HEK293 (cell line): ENCODE measurements around the gene TSHZ2.

Experiments used
- CTCF ChIA-PET: fragments of 350-600 bp; formaldehyde crosslinking; extraction: SDS; loops from one replicate; lab custom pipeline; 2021; ENCODE audit warnings: antibody characterized with exemption; lab: Yijun Ruan, JAX
- POLR2A ChIA-PET: fragments of 300-600 bp; formaldehyde crosslinking; extraction: SDS; loops from one replicate; lab custom pipeline; 2020; ENCODE audit warnings: antibody characterized with exemption, inconsistent platforms; lab: Yijun Ruan, JAX
- H3K27ac ChIP-seq: fragments of 200-500 bp; sonication (Bioruptor generic); 2 replicates; pipeline ENCODE4 v1.5.1; 2014; ENCODE audit warnings: low read depth, low read length, control low read depth, inconsistent platforms; ENCODE audit errors: extremely low read depth
- H3K36me3 ChIP-seq, 2 experiments: fragments of 200-500 bp in 1 of 2; sonication (Bioruptor generic) in 1 of 2; 1 replicate in 1 of 2; 2 replicates in 1 of 2; pipeline ENCODE4 v1.5.1; 2014 to 2017; ENCODE audit warnings: inconsistent platforms in 2 of 2, low read length in 2 of 2; ENCODE audit not compliant: control insufficient read depth in 2 of 2, insufficient read depth in 1 of 2
- H3K4me1 ChIP-seq: fragments of 200-500 bp; sonication (Bioruptor generic); 2 replicates; pipeline ENCODE4 v1.5.1; 2014; ENCODE audit warnings: mild to moderate bottlenecking, low read length, inconsistent platforms; ENCODE audit not compliant: control insufficient read depth, insufficient read depth
- H3K4me3 ChIP-seq: 2 replicates; pipeline ENCODE4 v1.5.1; 2011; ENCODE audit warnings: low read depth, mild to moderate bottlenecking, control low read depth, low read length, moderate library complexity
- H3K9me3 ChIP-seq: fragments of 200-500 bp; sonication (Bioruptor generic); 2 replicates; pipeline ENCODE4 v1.5.1; 2014; ENCODE audit warnings: low read depth, low read length, inconsistent platforms; ENCODE audit not compliant: control insufficient read depth, insufficient read depth
- GLI4 ChIP-seq: fragments of 450-650 bp; formaldehyde crosslinking; IDR thresholded peaks from 2 replicates; pipeline ENCODE4 v1.5.1; 2016; ENCODE audit warnings: missing biosample characterization, missing genetic modification characterization
- KLF8 ChIP-seq: fragments of 450-650 bp; formaldehyde crosslinking; IDR thresholded peaks from 2 replicates; pipeline ENCODE4 v1.5.1; 2016; ENCODE audit warnings: missing biosample characterization, missing genetic modification characterization
- TCF7L2 ChIP-seq: IDR thresholded peaks from 2 replicates; pipeline ENCODE4 v1.6.1; 2011; ENCODE audit warnings: low read depth, mild to moderate bottlenecking, inconsistent platforms, low read length, moderate library complexity, borderline replicate concordance
- ZBTB11 ChIP-seq: fragments of 450-650 bp; formaldehyde crosslinking; conservative IDR thresholded peaks from 2 replicates; pipeline ENCODE4 v1.5.1; 2016; ENCODE audit warnings: low read depth, missing biosample characterization, missing genetic modification characterization
- ZBTB20 ChIP-seq: fragments of 450-650 bp; formaldehyde crosslinking; IDR thresholded peaks from 2 replicates; pipeline ENCODE4 v1.5.1; 2016; ENCODE audit warnings: missing biosample characterization, missing genetic modification characterization
- ZNF114 ChIP-seq: fragments of 450-650 bp; formaldehyde crosslinking; IDR thresholded peaks from 2 replicates; pipeline ENCODE4 v1.5.0; 2017; ENCODE audit warnings: missing biosample characterization, missing genetic modification characterization
- ZNF140 ChIP-seq: fragments of 450-650 bp; formaldehyde crosslinking; IDR thresholded peaks from 2 replicates; pipeline ENCODE4 v1.5.1; 2016; ENCODE audit warnings: missing biosample characterization, missing genetic modification characterization
- ZNF350 ChIP-seq: fragments of 450-650 bp; formaldehyde crosslinking; IDR thresholded peaks from 2 replicates; pipeline ENCODE4 v1.5.0; 2017; ENCODE audit warnings: missing biosample characterization, mild to moderate bottlenecking, missing genetic modification characterization
- ZNF37A ChIP-seq: fragments of 450-650 bp; IDR thresholded peaks from 2 replicates; pipeline ENCODE4 v1.5.1; 2018; ENCODE audit warnings: missing biosample characterization, missing genetic modification characterization
- ZNF518A ChIP-seq: fragments of 450-650 bp; formaldehyde crosslinking; conservative IDR thresholded peaks from 2 replicates; pipeline ENCODE4 v1.5.1; 2016; ENCODE audit warnings: low read depth, missing biosample characterization, missing genetic modification characterization
- ZNF521 ChIP-seq: fragments of 450-650 bp; formaldehyde crosslinking; IDR thresholded peaks from 2 replicates; pipeline ENCODE4 v1.5.1; 2017; ENCODE audit warnings: missing biosample characterization, mild to moderate bottlenecking, missing genetic modification characterization
- ZNF529 ChIP-seq: fragments of 450-650 bp; formaldehyde crosslinking; IDR thresholded peaks from 2 replicates; pipeline ENCODE4 v1.5.1; 2017; ENCODE audit warnings: missing genetic modification characterization, missing biosample characterization; ENCODE audit not compliant: insufficient replicate concordance
- ZNF530 ChIP-seq: fragments of 450-650 bp; formaldehyde crosslinking; IDR thresholded peaks from 2 replicates; pipeline ENCODE4 v1.5.1; 2016; ENCODE audit warnings: low read depth, missing biosample characterization, missing genetic modification characterization
- ZNF544 ChIP-seq: fragments of 450-650 bp; formaldehyde crosslinking; IDR thresholded peaks from 2 replicates; pipeline ENCODE4 v1.5.0; 2017; ENCODE audit warnings: missing biosample characterization, missing genetic modification characterization
- ZNF600 ChIP-seq: fragments of 450-650 bp; formaldehyde crosslinking; IDR thresholded peaks from 2 replicates; pipeline ENCODE4 v1.5.1; 2016; ENCODE audit warnings: missing biosample characterization, missing genetic modification characterization
- ZNF624 ChIP-seq: fragments of 450-650 bp; formaldehyde crosslinking; IDR thresholded peaks from 2 replicates; pipeline ENCODE4 v1.5.1; 2017; ENCODE audit warnings: missing biosample characterization, missing genetic modification characterization
- ZNF677 ChIP-seq: fragments of 450-650 bp; IDR thresholded peaks from 2 replicates; pipeline ENCODE4 v1.5.0; 2018; ENCODE audit warnings: missing biosample characterization, mild to moderate bottlenecking, missing genetic modification characterization, moderate library complexity
- ZSCAN30 ChIP-seq: fragments of 450-650 bp; IDR thresholded peaks from 2 replicates; pipeline ENCODE4 v1.5.1; 2018; ENCODE audit warnings: missing biosample characterization, mild to moderate bottlenecking, missing genetic modification characterization, moderate library complexity
- TF ChIP-seq, protein P1 (sequence below): fragments of 450-650 bp; formaldehyde crosslinking; IDR thresholded peaks from 2 replicates; pipeline ENCODE4 v1.5.1; 2016; ENCODE audit warnings: missing biosample characterization, missing genetic modification characterization

Gene TSHZ2

DNA sequence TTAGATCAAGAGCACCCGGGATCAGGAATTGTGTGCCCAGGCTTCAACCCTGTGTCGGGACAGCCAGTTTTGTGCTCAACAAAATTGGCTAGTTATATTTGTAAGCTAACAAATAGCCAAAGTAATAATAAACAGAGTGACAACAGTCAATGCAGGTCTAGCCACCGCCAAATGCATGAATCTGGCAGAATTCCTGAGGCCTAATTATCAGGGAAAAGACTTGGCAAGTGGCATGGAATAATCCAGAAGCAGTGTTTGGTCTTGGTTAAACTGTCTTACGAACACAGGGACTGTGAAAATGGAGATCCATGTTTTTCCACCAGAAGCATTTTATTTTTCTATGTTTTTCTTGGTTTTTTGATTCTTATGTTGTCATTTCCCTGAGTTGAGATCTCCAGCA, 352.7 kb downstream of the TSHZ2 start:
- TF ChIP-seq ZBTB11 (tag by site-specific recombination), result no peak
- no peak for TF ChIP-seq ZNF37A
- TF ChIP-seq, all 188 proteins: peak for 0
- Histone ChIP-seq H3K4me1 (no peaks in the 10 kb centered on the region), H3K27ac (no peak overlapping the region), H3K36me3 (no peaks in the 10 kb centered on the region), H3K9me3 (no peaks in the 10 kb centered on the region), H3K4me3 (no peak overlapping the region)
- ChIA-PET CTCF (interaction anchor here (0.6 to 0.9 kb wide), 4 partner anchors 24 to 1323 kb away, joined by 3 to 5 read pairs (median 4); no protein-coding TSS in a partner anchor), POLR2A (no interaction called here)

DNA sequence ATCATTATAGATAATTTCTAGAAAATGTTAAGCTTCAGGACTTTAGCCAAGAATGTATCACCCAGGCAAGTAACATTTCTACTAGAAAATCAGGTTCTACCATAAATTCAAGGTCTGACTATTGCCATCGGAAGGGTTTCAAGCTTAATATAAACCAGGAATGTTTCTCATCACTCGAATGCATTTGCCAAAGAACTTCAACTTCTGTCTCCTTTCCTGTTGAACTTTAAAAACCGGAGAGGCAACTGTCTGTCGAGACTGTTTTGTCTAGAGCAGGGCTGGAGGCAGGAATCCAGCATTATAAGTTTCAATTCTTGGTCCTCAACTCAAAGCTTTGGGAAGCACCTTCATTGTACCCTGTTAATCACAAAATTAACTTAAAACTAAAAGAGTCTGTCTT, 356.8 kb downstream of the TSHZ2 start:
- Histone ChIP-seq H3K4me1 (no peaks in the 10 kb centered on the region), H3K9me3 (no peaks in the 10 kb centered on the region), H3K27ac (no peak overlapping the region), H3K36me3 (no peaks in the 10 kb centered on the region), H3K4me3 (no peak overlapping the region)
- TF ChIP-seq ZNF677 (tag by site-specific recombination), result no peak
- ChIA-PET CTCF (interaction anchor here (0.8 kb wide), 1 partner anchor 82 kb away, joined by 3 read pairs; no protein-coding TSS in a partner anchor), POLR2A (no interaction called here)

GRCh38 chr20:53329781-53330180, 357.6 kb downstream of the TSHZ2 start:
- ChIA-PET POLR2A (no interaction called here), CTCF (interaction anchor here (1.3 kb wide), 1 partner anchor 1087 kb away, joined by 4 read pairs; no protein-coding TSS in a partner anchor)
- H3K27ac ChIP-seq, result no peak overlapping the region
- no peaks in the 10 kb centered on the region for H3K36me3 ChIP-seq
- TF ChIP-seq, protein P1, sequence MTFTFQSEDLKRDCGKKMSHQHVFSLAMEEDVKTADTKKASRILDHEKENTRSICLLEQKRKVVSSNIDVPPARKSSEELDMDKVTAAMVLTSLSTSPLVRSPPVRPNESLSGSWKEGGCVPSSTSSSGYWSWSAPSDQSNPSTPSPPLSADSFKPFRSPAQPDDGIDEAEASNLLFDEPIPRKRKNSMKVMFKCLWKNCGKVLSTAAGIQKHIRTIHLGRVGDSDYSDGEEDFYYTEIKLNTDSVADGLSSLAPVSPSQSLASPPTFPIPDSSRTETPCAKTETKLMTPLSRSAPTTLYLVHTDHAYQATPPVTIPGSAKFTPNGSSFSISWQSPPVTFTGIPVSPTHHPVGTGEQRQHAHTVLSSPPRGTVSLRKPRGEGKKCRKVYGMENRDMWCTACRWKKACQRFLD (tag by site-specific recombination), result no peak
- TF ChIP-seq TCF7L2, result no peak
- no peak for TF ChIP-seq ZNF624 (tag by site-specific recombination)
- no peak for TF ChIP-seq GLI4 (tag by site-specific recombination)
- no peak for TF ChIP-seq ZNF140 (tag by site-specific recombination)
- H3K4me1 ChIP-seq, result no peaks in the 10 kb centered on the region
- H3K4me3 ChIP-seq, result no peak overlapping the region
- H3K9me3 ChIP-seq, result no peaks in the 10 kb centered on the region

- Histone ChIP-seq H3K36me3 (no peaks in the 10 kb centered on the region), H3K27ac (no peak overlapping the region), H3K4me3 (no peak overlapping the region), H3K9me3 (no peaks in the 10 kb centered on the region), H3K4me1 (no peaks in the 10 kb centered on the region)
- ChIA-PET CTCF (interaction anchor here (0.8 to 1.3 kb wide), 2 partner anchors 10 to 1088 kb away, joined by 3 to 4 read pairs; no protein-coding TSS in a partner anchor), POLR2A (no interaction called here)
- TF ChIP-seq ZNF600 (tag by site-specific recombination) (no peak), KLF8 (tag by site-specific recombination) (no peak), ZBTB20 (tag by site-specific recombination) (no peak), ZNF350 (tag by site-specific recombination) (no peak), ZNF544 (no peak), ZNF518A (no peak), ZNF530 (tag by site-specific recombination) (no peak), ZNF521 (tag by site-specific recombination) (no peak), ZNF114 (tag by site-specific recombination) (no peak), ZNF529 (tag by site-specific recombination) (no peak), ZSCAN30 (tag by site-specific recombination) (no peak)
Measured at GRCh38 chr20:53330601-53331140, 358.5 kb downstream of the TSHZ2 start.
